Measurements from ENCODE around the gene RELN. TPM values are rescaled to one million over a fixed set of nuclear protein-coding genes. Genes with fewer than 3 reads are reported as not detected.

The RELN gene
- total RNA-seq, 1 experiment from 2014 or later, result 0.31 TPM

DNA sequence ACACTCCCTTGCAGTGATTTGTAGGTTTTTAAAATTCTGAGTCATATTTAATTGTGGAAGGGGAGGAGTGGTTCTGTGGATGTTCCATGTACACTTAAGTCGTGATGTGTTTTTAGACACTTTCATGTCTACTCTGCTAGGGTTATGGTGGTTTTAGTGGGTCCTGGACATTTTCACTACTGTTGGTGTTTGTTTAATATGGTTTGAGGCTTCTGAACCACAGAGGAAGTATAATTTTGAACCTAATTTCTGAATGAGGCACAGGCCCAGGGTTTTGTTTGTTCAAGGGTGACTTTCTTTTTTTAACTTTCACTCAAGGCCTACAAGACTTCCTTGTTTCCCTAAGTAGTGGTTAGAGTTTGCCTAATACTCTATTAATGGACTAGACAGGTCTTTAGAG, 556.7 kb downstream of the RELN start:
- Mint-ChIP-seq H3K4me3 (ENCODE audit: low read depth, unreplicated experiment) (no peak overlapping the region), H3K27me3 (ENCODE audit: unreplicated experiment) (no peaks in the 10 kb centered on the region), H3K4me1 (ENCODE audit: low read depth, unreplicated experiment) (peaks cover 13% of the 10 kb centered on the region), H3K36me3 (ENCODE audit: insufficient read depth, unreplicated experiment) (no peaks in the 10 kb centered on the region), H3K27ac (ENCODE audit: unreplicated experiment) (no peak overlapping the region), H3K9me3 (ENCODE audit: low read depth, unreplicated experiment) (no peaks in the 10 kb centered on the region)
- DNase-seq, result no peak
- no TSS peak for BruUV-seq (replicated peaks)
- intact Hi-C loops (cut with micrococcal nuclease; ENCODE audit: unreplicated experiment), result no loop called here
- TF ChIP-seq, protein P1, sequence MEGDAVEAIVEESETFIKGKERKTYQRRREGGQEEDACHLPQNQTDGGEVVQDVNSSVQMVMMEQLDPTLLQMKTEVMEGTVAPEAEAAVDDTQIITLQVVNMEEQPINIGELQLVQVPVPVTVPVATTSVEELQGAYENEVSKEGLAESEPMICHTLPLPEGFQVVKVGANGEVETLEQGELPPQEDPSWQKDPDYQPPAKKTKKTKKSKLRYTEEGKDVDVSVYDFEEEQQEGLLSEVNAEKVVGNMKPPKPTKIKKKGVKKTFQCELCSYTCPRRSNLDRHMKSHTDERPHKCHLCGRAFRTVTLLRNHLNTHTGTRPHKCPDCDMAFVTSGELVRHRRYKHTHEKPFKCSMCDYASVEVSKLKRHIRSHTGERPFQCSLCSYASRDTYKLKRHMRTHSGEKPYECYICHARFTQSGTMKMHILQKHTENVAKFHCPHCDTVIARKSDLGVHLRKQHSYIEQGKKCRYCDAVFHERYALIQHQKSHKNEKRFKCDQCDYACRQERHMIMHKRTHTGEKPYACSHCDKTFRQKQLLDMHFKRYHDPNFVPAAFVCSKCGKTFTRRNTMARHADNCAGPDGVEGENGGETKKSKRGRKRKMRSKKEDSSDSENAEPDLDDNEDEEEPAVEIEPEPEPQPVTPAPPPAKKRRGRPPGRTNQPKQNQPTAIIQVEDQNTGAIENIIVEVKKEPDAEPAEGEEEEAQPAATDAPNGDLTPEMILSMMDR (IDR thresholded peaks at IDR 0.05; ENCODE audit: unreplicated experiment), result no peak
- CTCF ChIA-PET, result no interaction called here

DNA sequence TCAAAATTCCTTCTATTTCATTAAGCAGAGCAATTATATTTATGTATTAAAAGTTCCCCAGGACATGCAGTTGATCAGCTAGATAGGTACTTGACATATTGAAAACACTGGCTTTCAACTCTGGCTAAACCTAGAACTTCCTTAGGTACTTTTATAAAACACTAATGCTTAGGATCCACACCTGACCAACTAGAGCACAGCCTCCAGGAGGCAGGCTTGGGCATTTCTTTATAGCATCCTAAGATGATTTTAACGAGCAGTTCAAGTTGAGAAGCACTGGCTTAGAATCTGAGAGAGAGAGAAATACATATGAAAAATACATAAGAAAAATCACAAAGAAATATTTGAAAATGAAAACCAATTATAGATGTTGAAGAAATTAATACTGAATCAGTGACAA, 564.3 kb downstream of the RELN start:
- DNase-seq, result no peak
- no TSS peak for BruUV-seq (replicated peaks)
- CTCF ChIA-PET, result no interaction called here

DNA sequence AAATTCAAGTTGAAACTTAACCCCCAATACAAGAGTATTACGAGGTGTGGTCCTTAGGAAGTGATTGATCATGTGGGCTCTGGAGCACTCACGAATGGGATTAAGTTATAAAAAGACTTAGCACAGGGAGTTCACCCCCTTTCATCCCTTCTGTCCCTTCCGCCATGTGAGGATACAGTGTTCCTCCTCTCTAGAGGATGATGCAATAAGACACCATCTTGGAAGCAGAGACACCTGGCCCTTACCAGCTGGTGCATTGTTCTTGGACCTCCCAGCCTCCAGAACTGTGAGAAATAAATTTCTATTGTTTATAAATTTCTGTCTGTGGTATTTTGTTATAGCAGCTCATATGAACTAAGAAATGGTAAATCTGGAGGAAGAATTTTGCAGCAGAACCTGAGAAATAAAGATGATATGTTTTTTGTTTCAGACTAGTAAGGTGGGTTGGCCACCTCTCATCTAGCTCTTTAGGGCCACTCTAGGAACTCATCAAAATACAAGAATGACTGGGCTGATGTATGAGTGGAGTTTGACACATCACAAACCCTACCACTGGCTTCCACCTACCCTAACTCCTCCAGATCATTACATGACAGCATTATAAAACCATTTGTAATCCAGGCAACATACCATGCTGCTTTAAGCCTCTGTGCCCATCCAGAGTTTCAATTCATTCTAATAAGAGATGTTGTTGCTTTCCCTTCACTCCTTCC, 565.8 kb downstream of the RELN start:
- intact Hi-C loops (cut with micrococcal nuclease; ENCODE audit: unreplicated experiment), result no loop called here
- TF ChIP-seq, protein P1 (IDR thresholded peaks at IDR 0.05; ENCODE audit: unreplicated experiment), result no peak
- BruUV-seq (replicated peaks), result no TSS peak
- no peak overlapping the region for H3K4me3 Mint-ChIP-seq (ENCODE audit: low read depth, unreplicated experiment)
- peaks cover 1% of the 10 kb centered on the region for H3K27me3 Mint-ChIP-seq (ENCODE audit: unreplicated experiment)
- no peaks in the 10 kb centered on the region for H3K36me3 Mint-ChIP-seq (ENCODE audit: insufficient read depth, unreplicated experiment)
- H3K4me1 Mint-ChIP-seq (ENCODE audit: low read depth, unreplicated experiment), result no peaks in the 10 kb centered on the region
- no peaks in the 10 kb centered on the region for H3K9me3 Mint-ChIP-seq (ENCODE audit: low read depth, unreplicated experiment)
- CTCF ChIA-PET, result no interaction called here
- no peak overlapping the region for H3K27ac Mint-ChIP-seq (ENCODE audit: unreplicated experiment)
- no peak for DNase-seq

More for the DNA sequence above, 564.3 kb downstream of the RELN start:
- no peak overlapping the region for H3K27ac Mint-ChIP-seq (ENCODE audit: unreplicated experiment)
- TF ChIP-seq, protein P1 (IDR thresholded peaks at IDR 0.05; ENCODE audit: unreplicated experiment), result no peak
- no peaks in the 10 kb centered on the region for H3K36me3 Mint-ChIP-seq (ENCODE audit: insufficient read depth, unreplicated experiment)
- no peaks in the 10 kb centered on the region for H3K9me3 Mint-ChIP-seq (ENCODE audit: low read depth, unreplicated experiment)
- intact Hi-C loops (cut with micrococcal nuclease; ENCODE audit: unreplicated experiment), result no loop called here
- no peak overlapping the region for H3K4me3 Mint-ChIP-seq (ENCODE audit: low read depth, unreplicated experiment)
- no peaks in the 10 kb centered on the region for H3K4me1 Mint-ChIP-seq (ENCODE audit: low read depth, unreplicated experiment)
- H3K27me3 Mint-ChIP-seq (ENCODE audit: unreplicated experiment), result no peaks in the 10 kb centered on the region

Other genes with a start within 250 kb of the RELN start
- gene ORC5, start 218.4 kb upstream of the RELN start, total RNA-seq (2022), result 16.8 and 20.2 TPM in 2 replicates

Data from Calu3 (cell line).